Caco-2 (cell line): Measurements from ENCODE around the gene NSD1. TPM values are rescaled to one million over a fixed set of nuclear protein-coding genes. Genes with fewer than 3 reads are reported as not detected.
"Not testable (repeated sequence)": the region's sequence is repeated elsewhere in the genome, so short reads cannot be mapped to it uniquely, and the experiment has no call there.

Source experiments
- BruUV-seq: library from RNA; stranded (reverse); fragments of 400-500 nt; replicated peaks from 2 replicates; lab custom pipeline; 2021; lab: Mats Ljungman, UMichigan
- CTCF ChIA-PET: fragments of 300-600 bp; sonication (Branson Sonifier 250); formaldehyde crosslinking; loops from one replicate; lab custom pipeline; 2022; ENCODE audit warnings: antibody characterized with exemption; lab: Charles Lee
- POLR2A ChIA-PET: fragments of 300-600 bp; sonication (Branson Sonifier 250); formaldehyde crosslinking; loops from one replicate; lab custom pipeline; 2022; ENCODE audit warnings: antibody characterized with exemption; lab: Charles Lee
- DNase-seq, 2 experiments: peaks; one replicate each; pipeline versions ENCODE4 v3.0.0 to v3.0.0-alpha.2; 2020 to 2022
- H3K27me3 ChIP-seq: replicated peaks from 2 replicates; pipeline ENCODE4 v1.6.0; 2011; ENCODE audit warnings: low read length; ENCODE audit not compliant: control insufficient read depth, insufficient read depth
- H3K36me3 ChIP-seq: 2 replicates; pipeline ENCODE4 v1.5.1; 2011; ENCODE audit warnings: low read length; ENCODE audit not compliant: control insufficient read depth, insufficient read depth
- H3K4me1 ChIP-seq: fragments of 250-450 bp; sonication (Bioruptor Pico); 2 replicates; pipeline ENCODE4 v1.5.1; 2020; ENCODE audit warnings: mild to moderate bottlenecking
- H3K4me3 ChIP-seq: 2 replicates; pipeline ENCODE4 v1.5.1; 2011; ENCODE audit warnings: low read depth, mild to moderate bottlenecking, control low read depth, low read length
- H3K9me3 ChIP-seq: fragments of 250-450 bp; sonication (Bioruptor Pico); 2 replicates; pipeline ENCODE4 v1.5.1; 2020; ENCODE audit warnings: mild to moderate bottlenecking, moderate library complexity
- H3K27ac Mint-ChIP-seq: one replicate; pipeline ENCODE4 v1.8.0; 2022; ENCODE audit warnings: mixed read lengths; ENCODE audit not compliant: unreplicated experiment
- H3K27me3 Mint-ChIP-seq: one replicate; pipeline ENCODE4 v1.8.0; 2022; ENCODE audit warnings: mixed read lengths; ENCODE audit not compliant: insufficient read depth, unreplicated experiment
- H3K36me3 Mint-ChIP-seq: one replicate; pipeline ENCODE4 v1.8.0; 2022; ENCODE audit warnings: mild to moderate bottlenecking, mixed read lengths; ENCODE audit not compliant: insufficient read depth, unreplicated experiment
- H3K4me1 Mint-ChIP-seq: one replicate; pipeline ENCODE4 v1.8.0; 2022; ENCODE audit warnings: low read depth, mixed read lengths; ENCODE audit not compliant: unreplicated experiment
- H3K4me3 Mint-ChIP-seq: one replicate; pipeline ENCODE4 v1.8.0; 2022; ENCODE audit warnings: mild to moderate bottlenecking, moderate library complexity, mixed read lengths; ENCODE audit not compliant: unreplicated experiment
- H3K9me3 Mint-ChIP-seq: one replicate; pipeline ENCODE4 v1.8.0; 2022; ENCODE audit warnings: mixed read lengths; ENCODE audit not compliant: unreplicated experiment
- intact Hi-C: fragments of 100-400 bp; cut with micrococcal nuclease; formaldehyde crosslinking; loops from one replicate; pipeline ENCODE4 v1.10.0; 2022; ENCODE audit not compliant: unreplicated experiment
- total RNA-seq: library from RNA; stranded (reverse); gene quantifications from 2 replicates; pipeline ENCODE4 v1.2.3, GENCODE V29; 2022
- TF ChIP-seq, protein P1 (sequence below), 2 experiments: fragments of 200-600 bp in 1 of 2; IDR thresholded peaks; 1 replicate in 1 of 2; 2 replicates in 1 of 2; pipeline versions ENCODE4 v1.5.1 to v1.8.0; 2011 to 2022; ENCODE audit warnings: antibody characterized with exemption in 1 of 2, control low read depth in 1 of 2, inconsistent platforms in 1 of 2, low read depth in 1 of 2, low read length in 1 of 2, mild to moderate bottlenecking in 1 of 2, moderate library complexity in 1 of 2; ENCODE audit not compliant: insufficient read depth in 1 of 2, severe bottlenecking in 1 of 2, unreplicated experiment in 1 of 2

Gene NSD1
- total RNA-seq, 1 experiment from 2014 or later = 67.4 TPM

DNA sequence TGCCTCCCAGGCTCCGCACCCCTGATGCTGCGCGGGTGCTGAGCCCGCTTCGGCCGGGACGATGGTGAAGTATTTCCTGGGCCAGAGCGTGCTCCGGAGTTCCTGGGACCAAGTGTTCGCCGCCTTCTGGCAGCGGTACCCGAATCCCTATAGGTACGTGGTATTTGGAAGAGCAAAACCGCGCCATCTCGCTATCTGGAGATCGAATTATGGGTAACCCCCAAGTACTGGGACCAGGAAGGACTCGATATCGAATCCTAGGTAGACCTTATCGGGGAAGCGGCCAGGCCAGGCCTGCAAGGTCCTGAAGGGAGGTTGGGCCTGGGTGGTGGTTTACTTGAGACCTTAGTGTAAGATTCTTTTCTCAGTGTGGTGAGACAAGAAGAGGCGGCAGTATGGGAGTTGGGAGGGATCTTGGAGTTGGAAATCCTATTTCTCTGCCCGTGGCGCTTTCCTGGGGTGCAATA, 170.4 kb downstream of the NSD1 start:
- BruUV-seq = TSS peak; percentile 67
- no peaks in the 10 kb centered on the region for H3K27me3 Mint-ChIP-seq
- TF ChIP-seq, protein P1, sequence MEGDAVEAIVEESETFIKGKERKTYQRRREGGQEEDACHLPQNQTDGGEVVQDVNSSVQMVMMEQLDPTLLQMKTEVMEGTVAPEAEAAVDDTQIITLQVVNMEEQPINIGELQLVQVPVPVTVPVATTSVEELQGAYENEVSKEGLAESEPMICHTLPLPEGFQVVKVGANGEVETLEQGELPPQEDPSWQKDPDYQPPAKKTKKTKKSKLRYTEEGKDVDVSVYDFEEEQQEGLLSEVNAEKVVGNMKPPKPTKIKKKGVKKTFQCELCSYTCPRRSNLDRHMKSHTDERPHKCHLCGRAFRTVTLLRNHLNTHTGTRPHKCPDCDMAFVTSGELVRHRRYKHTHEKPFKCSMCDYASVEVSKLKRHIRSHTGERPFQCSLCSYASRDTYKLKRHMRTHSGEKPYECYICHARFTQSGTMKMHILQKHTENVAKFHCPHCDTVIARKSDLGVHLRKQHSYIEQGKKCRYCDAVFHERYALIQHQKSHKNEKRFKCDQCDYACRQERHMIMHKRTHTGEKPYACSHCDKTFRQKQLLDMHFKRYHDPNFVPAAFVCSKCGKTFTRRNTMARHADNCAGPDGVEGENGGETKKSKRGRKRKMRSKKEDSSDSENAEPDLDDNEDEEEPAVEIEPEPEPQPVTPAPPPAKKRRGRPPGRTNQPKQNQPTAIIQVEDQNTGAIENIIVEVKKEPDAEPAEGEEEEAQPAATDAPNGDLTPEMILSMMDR (IDR thresholded peaks at IDR 0.05; ENCODE audit: insufficient read depth in 1 of 2, low read depth in 1 of 2, low read length in 1 of 2, severe bottlenecking in 1 of 2, unreplicated experiment in 1 of 2) = no peak
- ChIA-PET POLR2A (interaction anchor here (0.6 to 1.8 kb wide), 4 partner anchors 8 to 217 kb away, joined by 3 to 7 read pairs (median 6); partner anchors contain the start of genes FGFR4, GRK6 and LMAN2), CTCF (interaction anchor here (0.7 to 2.4 kb wide), 4 partner anchors 40 to 192 kb away, joined by 3 to 13 read pairs (median 4); no protein-coding TSS in a partner anchor)
- DNase-seq = no peak
- H3K27ac Mint-ChIP-seq = peak overlapping the region; percentile 94
- Histone ChIP-seq H3K27me3 (no peaks in the 10 kb centered on the region), H3K36me3 (peaks cover 9% of the 10 kb centered on the region), H3K4me1 (peaks cover 29% of the 10 kb centered on the region), H3K4me3 (peak overlapping the region; percentile 89), H3K9me3 (no peaks in the 10 kb centered on the region)
- H3K9me3 Mint-ChIP-seq = no peaks in the 10 kb centered on the region
- intact Hi-C loops = no loop called here
- H3K4me1 Mint-ChIP-seq = peaks cover 26% of the 10 kb centered on the region
- peaks cover 72% of the 10 kb centered on the region for H3K36me3 Mint-ChIP-seq
- H3K4me3 Mint-ChIP-seq = peak overlapping the region; percentile 94

DNA sequence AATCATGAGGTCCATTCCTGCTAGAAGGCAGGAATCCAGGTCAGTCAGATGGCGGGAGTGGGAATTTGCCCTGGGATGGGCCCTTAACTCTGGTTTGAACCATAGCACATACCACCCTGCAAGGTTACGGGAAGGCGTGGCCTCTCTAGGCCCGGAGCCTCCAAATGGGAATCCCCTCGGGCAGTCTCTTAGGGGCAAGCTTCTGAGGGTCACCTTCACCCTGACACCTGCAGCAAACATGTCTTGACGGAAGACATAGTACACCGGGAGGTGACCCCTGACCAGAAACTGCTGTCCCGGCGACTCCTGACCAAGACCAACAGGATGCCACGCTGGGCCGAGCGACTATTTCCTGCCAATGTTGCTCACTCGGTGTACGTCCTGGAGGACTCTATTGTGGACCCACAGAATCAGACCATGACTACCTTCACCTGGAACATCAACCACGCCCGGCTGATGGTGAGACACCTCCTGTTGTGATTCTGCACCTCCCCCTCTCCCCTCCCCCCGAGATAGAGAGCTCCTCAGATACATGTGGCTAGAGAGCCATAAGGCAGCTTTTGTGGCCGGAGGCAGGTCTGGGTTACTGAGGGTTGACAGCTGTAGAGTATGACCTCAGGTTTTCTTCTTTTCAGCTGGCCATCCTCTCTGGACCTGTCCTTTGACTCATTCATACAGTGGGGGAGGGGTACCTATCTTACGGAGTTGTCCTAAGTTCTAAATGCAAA, 171.0 kb downstream of the NSD1 start:
- Mint-ChIP-seq H3K27ac (peak overlapping the region; percentile 94), H3K4me3 (peak overlapping the region; percentile 94), H3K36me3 (peaks cover 74% of the 10 kb centered on the region), H3K4me1 (peaks cover 25% of the 10 kb centered on the region), H3K27me3 (no peaks in the 10 kb centered on the region), H3K9me3 (no peaks in the 10 kb centered on the region)
- DNase-seq = peak in 1 of 2 experiments; percentile 72
- BruUV-seq = no TSS peak
- H3K9me3 ChIP-seq = no peaks in the 10 kb centered on the region
- no peaks in the 10 kb centered on the region for H3K27me3 ChIP-seq
- peaks cover 29% of the 10 kb centered on the region for H3K4me1 ChIP-seq
- TF ChIP-seq, protein P1 (IDR thresholded peaks at IDR 0.05; ENCODE audit: insufficient read depth in 1 of 2, low read depth in 1 of 2, low read length in 1 of 2, severe bottlenecking in 1 of 2, unreplicated experiment in 1 of 2) = no peak
- intact Hi-C loops = no loop called here
- peak overlapping the region; percentile 89 for H3K4me3 ChIP-seq
- H3K36me3 ChIP-seq = peaks cover 8% of the 10 kb centered on the region
- ChIA-PET POLR2A (no interaction called here), CTCF (interaction anchor here (0.6 kb wide), 1 partner anchor 192 kb away, joined by 3 read pairs; no protein-coding TSS in a partner anchor)

DNA sequence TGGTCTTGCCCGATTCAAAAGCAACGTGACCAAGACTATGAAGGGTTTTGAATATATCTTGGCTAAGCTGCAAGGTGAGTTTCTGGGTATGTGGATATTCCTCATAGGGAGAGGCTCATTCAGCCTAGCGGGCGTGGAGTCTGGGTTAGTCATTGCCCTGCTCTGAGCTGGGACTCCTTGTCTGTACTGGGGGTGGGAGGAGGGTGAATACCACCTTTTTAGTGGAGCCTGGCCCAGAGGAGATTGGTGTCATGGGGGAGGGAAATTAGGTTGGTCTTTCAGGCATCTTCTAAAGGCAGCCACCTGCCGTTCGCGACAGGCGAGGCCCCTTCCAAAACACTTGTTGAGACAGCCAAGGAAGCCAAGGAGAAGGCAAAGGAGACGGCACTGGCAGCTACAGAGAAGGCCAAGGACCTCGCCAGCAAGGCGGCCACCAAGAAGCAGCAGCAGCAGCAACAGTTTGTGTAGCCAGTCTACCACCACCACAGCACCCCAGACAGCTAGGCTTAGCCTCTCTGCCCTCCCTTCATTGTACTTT, 172.6 kb downstream of the NSD1 start:
- H3K4me3 Mint-ChIP-seq, BruUV-seq, intact Hi-C loops, H3K9me3 Mint-ChIP-seq, DNase-seq, H3K4me3 ChIP-seq, H3K27ac Mint-ChIP-seq, H3K27me3 Mint-ChIP-seq, H3K27me3 ChIP-seq, CTCF ChIA-PET, POLR2A ChIA-PET, H3K9me3 ChIP-seq: not testable (repeated sequence)
- peaks cover 11% of the 10 kb centered on the region for H3K36me3 ChIP-seq
- peaks cover 24% of the 10 kb centered on the region for H3K4me1 Mint-ChIP-seq
- peaks cover 28% of the 10 kb centered on the region for H3K4me1 ChIP-seq
- H3K36me3 Mint-ChIP-seq = peaks cover 72% of the 10 kb centered on the region
